Omental fat pad (tissue), 4 donors: ENCODE data around the gene KRT23. TPM values are rescaled to one million over a fixed set of nuclear protein-coding genes. Genes with fewer than 3 reads are reported as not detected.

Experiments used
- ATAC-seq: fragments of 150-250 bp; one replicate; pipeline ENCODE4 v1.9.1; 2016; ENCODE audit warnings: mild to moderate bottlenecking, moderate library complexity; ENCODE audit not compliant: low FRiP score
- DNase-seq: peaks from one replicate; pipeline ENCODE4 v3.0.0-alpha.2; 2019; ENCODE audit warnings: low spot score
- total RNA-seq, 4 donors: library from RNA; depleted of rRNA; stranded (reverse); fragments of >200 nt; gene quantifications; one replicate each; pipeline ENCODE4 v1.1.0, GENCODE V29; 2016
- TF ChIP-seq, protein P1 (sequence below), 3 donors: fragments of 450-650 bp; IDR thresholded peaks; one replicate each; pipeline ENCODE4 v1.5.1; 2016 to 2017; ENCODE audit warnings: antibody characterized with exemption in 3 of 3, mild to moderate bottlenecking in 3 of 3, moderate library complexity in 2 of 3

The KRT23 gene
- total RNA-seq, 4 donors from 2014 or later = 4.3 TPM; not detected in 3

DNA sequence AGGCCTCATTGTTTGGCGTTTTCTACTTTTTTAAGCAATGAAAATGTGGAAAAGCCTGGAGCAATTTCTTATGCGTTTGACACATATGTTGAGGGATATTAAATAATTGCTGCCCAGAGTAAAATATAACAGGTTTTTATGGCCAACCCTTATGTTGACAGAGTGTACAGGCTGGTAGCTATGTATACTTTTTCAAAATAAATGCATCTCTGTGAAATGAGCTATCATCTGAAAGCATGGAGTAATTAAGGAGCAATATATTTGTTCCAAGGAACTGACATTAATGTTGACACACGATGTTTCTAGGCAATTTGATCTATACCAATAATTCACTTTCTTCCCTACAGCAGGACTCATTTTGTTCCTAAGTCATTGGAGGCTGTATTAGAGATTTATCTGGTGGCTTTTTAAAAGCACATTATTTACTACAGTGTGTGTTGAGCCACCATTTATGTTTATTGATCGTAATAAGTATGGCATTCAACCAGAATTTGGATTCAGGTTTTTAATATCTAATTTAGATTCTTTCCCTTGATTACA lies 40.5 kb downstream of the KRT23 start:
- TF ChIP-seq, protein P1, sequence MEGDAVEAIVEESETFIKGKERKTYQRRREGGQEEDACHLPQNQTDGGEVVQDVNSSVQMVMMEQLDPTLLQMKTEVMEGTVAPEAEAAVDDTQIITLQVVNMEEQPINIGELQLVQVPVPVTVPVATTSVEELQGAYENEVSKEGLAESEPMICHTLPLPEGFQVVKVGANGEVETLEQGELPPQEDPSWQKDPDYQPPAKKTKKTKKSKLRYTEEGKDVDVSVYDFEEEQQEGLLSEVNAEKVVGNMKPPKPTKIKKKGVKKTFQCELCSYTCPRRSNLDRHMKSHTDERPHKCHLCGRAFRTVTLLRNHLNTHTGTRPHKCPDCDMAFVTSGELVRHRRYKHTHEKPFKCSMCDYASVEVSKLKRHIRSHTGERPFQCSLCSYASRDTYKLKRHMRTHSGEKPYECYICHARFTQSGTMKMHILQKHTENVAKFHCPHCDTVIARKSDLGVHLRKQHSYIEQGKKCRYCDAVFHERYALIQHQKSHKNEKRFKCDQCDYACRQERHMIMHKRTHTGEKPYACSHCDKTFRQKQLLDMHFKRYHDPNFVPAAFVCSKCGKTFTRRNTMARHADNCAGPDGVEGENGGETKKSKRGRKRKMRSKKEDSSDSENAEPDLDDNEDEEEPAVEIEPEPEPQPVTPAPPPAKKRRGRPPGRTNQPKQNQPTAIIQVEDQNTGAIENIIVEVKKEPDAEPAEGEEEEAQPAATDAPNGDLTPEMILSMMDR (IDR thresholded peaks at IDR 0.05) = no peak
- no peak for ATAC-seq
- no peak for DNase-seq

DNA sequence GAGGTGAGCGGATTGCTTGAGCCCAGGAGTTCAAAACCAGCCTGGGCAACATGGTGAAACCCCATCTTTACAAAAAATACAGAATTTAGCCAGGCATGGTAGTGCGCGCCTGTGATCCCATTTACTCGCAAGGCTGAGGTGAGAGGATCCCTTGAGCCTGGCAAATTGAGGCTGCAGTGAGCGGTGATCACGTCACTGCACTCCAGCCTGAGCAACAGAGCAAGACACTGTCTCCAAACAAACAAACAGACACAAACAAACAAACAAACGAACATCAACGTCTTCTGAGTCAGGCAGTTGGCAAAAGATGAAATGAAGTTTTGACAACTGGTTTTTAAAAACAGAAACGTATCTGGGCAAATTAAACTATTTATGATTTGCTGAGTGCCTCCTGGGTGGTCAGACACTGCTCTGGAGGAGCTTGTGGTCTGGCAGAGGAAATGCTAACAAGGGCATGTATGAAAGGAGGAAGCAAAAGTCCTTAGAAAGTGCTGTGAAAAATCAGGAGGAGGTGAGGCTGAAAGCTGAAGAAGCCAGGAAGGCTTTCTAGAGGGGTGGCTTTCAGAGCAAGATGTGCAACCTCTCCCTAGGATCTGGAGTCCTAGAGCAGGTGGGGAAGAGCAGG lies 42.2 kb downstream of the KRT23 start:
- no peak for ATAC-seq
- no peak for DNase-seq
- TF ChIP-seq, protein P1 (IDR thresholded peaks at IDR 0.05) = no peak

DNA sequence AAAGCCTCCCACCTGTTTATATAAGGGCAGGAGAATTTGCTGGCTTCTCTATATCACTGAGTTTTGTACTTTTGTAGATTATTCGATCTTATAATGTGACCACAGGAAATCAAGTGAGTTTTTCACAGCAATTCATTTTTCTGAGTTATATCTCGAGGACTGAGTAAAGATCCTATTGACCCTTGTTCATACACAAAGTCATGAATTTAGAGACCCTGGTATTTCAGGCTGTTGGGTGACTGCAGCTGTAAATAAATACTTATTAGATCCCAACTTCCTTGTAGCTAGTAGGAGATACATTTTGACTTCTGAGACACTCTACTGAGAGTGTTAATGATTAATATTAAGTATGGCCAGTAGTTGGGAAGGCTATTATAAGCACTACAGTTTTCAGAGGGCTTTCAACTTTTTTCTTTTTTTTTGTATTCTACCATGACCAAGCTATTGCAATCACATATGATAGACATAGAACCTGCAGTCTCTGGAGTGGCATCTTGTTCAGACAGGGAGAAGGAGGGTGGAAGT lies 49.2 kb downstream of the KRT23 start:
- DNase-seq (no peak), ATAC-seq (no peak)
- TF ChIP-seq, protein P1 (IDR thresholded peaks at IDR 0.05) = no peak

DNA sequence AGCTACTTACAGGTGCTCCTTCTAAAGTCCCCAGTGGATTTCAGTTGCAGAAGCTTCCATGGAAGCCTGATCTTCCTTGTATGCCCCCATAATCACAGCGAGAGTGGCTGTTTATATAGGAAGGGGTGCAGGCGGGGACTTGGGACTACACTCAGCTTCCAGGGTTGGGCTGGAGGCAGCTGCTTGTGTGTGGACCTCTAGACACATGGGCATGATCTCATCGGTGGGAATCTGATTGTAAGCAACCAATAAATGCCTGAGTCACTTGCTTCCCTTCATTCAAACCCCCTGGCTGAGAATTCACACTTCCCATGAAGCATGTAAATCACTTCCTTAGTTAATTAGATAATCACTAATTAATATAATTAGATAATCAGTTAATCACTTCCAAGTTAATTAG lies 51.4 kb downstream of the KRT23 start:
- ATAC-seq = no peak
- TF ChIP-seq, protein P1 (IDR thresholded peaks at IDR 0.05) = no peak

DNA sequence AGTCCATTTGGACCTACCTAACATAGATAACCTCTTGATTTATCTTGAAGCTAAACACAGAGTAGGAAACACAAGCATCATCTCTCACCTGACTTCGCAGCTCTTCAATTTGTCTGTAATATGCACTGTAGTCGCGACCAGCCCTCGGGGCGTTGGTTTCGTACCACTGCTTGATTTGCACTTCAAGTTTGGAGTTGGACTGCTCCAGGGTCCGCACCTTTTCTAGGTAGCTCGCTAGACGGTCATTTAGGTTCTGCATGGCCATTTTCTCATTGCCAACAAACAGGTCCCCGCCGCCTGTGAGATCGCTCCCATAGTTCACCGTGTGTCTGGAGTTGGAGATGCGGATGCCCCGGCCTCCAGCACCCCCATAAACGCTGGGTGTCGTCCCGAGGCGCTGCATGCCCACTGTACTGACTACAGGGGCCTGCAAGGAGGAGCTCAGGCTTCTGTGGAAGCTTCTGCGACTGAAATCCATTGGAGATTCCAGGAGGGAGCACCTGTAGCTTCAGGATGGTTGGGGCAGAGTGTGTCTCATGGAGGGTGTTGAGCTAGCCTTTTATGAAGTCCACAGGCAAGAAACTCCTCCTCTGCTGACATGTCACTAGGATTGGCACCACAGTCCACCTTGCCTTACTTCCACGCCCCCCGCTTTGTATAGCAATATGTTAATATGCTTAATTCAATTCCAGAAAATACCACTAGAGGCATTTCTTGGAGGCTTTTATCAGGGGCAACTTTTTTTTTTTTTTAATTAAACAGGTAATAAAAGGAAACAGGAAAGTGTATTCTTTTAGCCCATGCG lies 52.5 kb downstream of the KRT23 start, which contains the start of gene KRT20:
Gene KRT20 (minus strand): TSS at position 535 of the 805 bp plus-strand sequence. CDS start 57 bp downstream, at position 478.
- ATAC-seq (no peak), DNase-seq (no peak)
- TF ChIP-seq, protein P1 (IDR thresholded peaks at IDR 0.05) = no peak

More for the DNA sequence above, 51.4 kb downstream of the KRT23 start:
- DNase-seq = no peak

DNA sequence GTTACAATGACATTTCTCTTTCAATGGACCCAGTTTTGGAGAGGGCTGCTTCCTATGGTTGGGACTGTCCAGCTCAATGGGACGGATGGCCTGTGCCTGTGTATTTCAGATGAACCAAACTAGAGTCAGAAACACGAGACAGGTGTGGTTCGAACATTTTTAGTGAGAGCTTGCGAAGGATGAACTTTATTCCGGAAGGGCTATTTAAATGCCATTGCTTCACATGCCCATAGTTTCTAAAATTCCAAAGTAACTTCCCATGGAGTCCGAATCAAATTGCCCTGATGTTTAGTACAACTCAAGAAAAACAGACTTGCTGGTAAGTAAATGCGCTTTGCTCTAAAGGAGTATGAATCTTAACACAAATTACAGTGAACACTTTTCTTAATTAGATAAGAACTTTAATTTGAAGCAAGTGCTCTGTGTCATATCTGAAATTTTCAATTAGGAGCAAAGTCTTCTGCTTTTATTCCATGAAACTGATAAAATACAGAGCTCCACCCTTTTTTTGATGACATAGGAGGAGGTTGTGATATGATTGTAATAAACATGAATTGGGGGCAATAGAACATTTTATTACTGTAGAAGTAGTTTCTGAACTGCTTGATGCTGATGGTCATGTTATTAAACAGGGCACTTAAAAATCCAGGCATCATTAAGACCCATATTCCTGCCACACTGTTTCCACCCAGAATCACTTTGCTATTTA lies 53.7 kb downstream of the KRT23 start:
- TF ChIP-seq, protein P1 (IDR thresholded peaks at IDR 0.05) = no peak
- DNase-seq (no peak), ATAC-seq (no peak)
